H1 (cell line): ENCODE data around the gene MITF. TPM values are rescaled to one million over a fixed set of nuclear protein-coding genes. Genes with fewer than 3 reads are reported as not detected.

Experiments used
- CTCF ChIA-PET: fragments of 300-600 bp; sonication (Branson Sonifier 250); formaldehyde crosslinking; loops from one replicate; lab custom pipeline; 2021; ENCODE audit not compliant: partially characterized antibody; lab: Charles Lee
- POLR2A ChIA-PET: fragments of 300-600 bp; sonication (Branson Sonifier 250); formaldehyde crosslinking; loops from one replicate; lab custom pipeline; 2021; ENCODE audit warnings: inconsistent platforms; ENCODE audit not compliant: partially characterized antibody; lab: Charles Lee
- DNase-seq, 2 experiments: peaks; one replicate each; pipeline versions ENCODE4 v3.0.0 to v3.0.0-alpha.2; 2010 to 2022; ENCODE audit warnings: low spot score in 2 of 2, low read depth in 1 of 2, mixed read lengths in 1 of 2
- FAIRE-seq: peaks from 2 replicates; lab custom pipeline; 2011; peaks lifted over from hg19 to GRCh38; lab: Jason Lieb, UNC
- H2AFZ ChIP-seq: 2 replicates; pipeline ENCODE4 v1.8.1; 2012; ENCODE audit warnings: low read length, inconsistent platforms
- H2AK5ac ChIP-seq: 2 replicates; pipeline ENCODE4 v1.6.1; 2013; ENCODE audit warnings: low read depth, low read length
- H2BK120ac ChIP-seq: replicated peaks from 2 replicates; pipeline ENCODE3; 2013; ENCODE audit warnings: low read depth, low read length, inconsistent platforms
- H2BK12ac ChIP-seq: 2 replicates; pipeline ENCODE4 v1.6.1; 2013; ENCODE audit warnings: low read depth, low read length
- H2BK15ac ChIP-seq: 2 replicates; pipeline ENCODE4 v1.6.1; 2013; ENCODE audit warnings: low read length
- H2BK20ac ChIP-seq: 2 replicates; pipeline ENCODE4 v1.6.1; 2013; ENCODE audit warnings: low read length
- H2BK5ac ChIP-seq: 2 replicates; pipeline ENCODE4 v1.6.1; 2013; ENCODE audit warnings: low read depth, low read length
- H3K14ac ChIP-seq: 2 replicates; pipeline ENCODE4 v1.6.1; 2013; ENCODE audit warnings: inconsistent platforms; ENCODE audit not compliant: insufficient read length
- H3K18ac ChIP-seq: 2 replicates; pipeline ENCODE4 v1.6.1; 2013; ENCODE audit warnings: low read length; ENCODE audit errors: extremely low read depth
- H3K23ac ChIP-seq: 2 replicates; pipeline ENCODE4 v1.6.1; 2013; ENCODE audit warnings: inconsistent platforms; ENCODE audit not compliant: insufficient read length
- H3K23me2 ChIP-seq: 2 replicates; pipeline ENCODE4 v1.6.1; 2013; ENCODE audit warnings: low read depth, low read length
- H3K27ac ChIP-seq: 2 replicates; pipeline ENCODE4 v1.6.1; 2011; ENCODE audit warnings: low read depth, low read length, inconsistent platforms
- H3K27me3 ChIP-seq, 4 experiments: replicated peaks in 1 of 4; 1 replicate in 1 of 4; 2 replicates in 3 of 4; pipeline versions ENCODE4 v1.6.1 to v1.8.1; 2011 to 2013; ENCODE audit warnings: low read length in 3 of 4, mild to moderate bottlenecking in 3 of 4, inconsistent platforms in 2 of 4, mixed read lengths in 2 of 4, moderate library complexity in 1 of 4; ENCODE audit not compliant: control insufficient read depth in 3 of 4, insufficient read depth in 3 of 4; ENCODE audit errors: extremely low read depth in 1 of 4
- H3K36me3 ChIP-seq, 4 experiments: 2 replicates each; pipeline versions ENCODE4 v1.6.1 to v1.8.1; 2011 to 2013; ENCODE audit warnings: mild to moderate bottlenecking in 4 of 4, low read length in 3 of 4, moderate library complexity in 2 of 4, control low read depth in 1 of 4, inconsistent platforms in 1 of 4; ENCODE audit not compliant: insufficient read depth in 4 of 4, control insufficient read depth in 2 of 4
- H3K4ac ChIP-seq: replicated peaks from 2 replicates; pipeline ENCODE3; 2013; ENCODE audit warnings: low read length, low read depth, mixed read lengths, inconsistent platforms; ENCODE audit not compliant: insufficient read length
- H3K4me1 ChIP-seq, 4 experiments: replicated peaks in 1 of 4; 1 replicate in 1 of 4; 2 replicates in 3 of 4; pipeline versions ENCODE4 v1.6.1 to v1.8.1; 2011 to 2013; ENCODE audit warnings: low read length in 3 of 4, inconsistent platforms in 2 of 4, mixed read lengths in 1 of 4; ENCODE audit not compliant: insufficient read depth in 4 of 4, control insufficient read depth in 3 of 4
- H3K4me2 ChIP-seq, 2 experiments: 2 replicates each; pipeline versions ENCODE4 v1.6.1 to v1.8.1; 2011 to 2013; ENCODE audit warnings: low read depth in 2 of 2, low read length in 2 of 2, control low read depth in 1 of 2, inconsistent platforms in 1 of 2, mild to moderate bottlenecking in 1 of 2; ENCODE audit not compliant: insufficient read depth in 1 of 2
- H3K4me3 ChIP-seq, 4 experiments: fragments of 200-600, 300-600 bp in 1 of 4; sonication (generic), shearing (Covaris generic), sonication (Bioruptor Twin) in 1 of 4; 2 replicates each; pipeline versions ENCODE4 v1.5.1 to v1.8.1; 2011 to 2016; ENCODE audit warnings: low read length in 4 of 4, low read depth in 3 of 4, control low read depth in 2 of 4, inconsistent platforms in 2 of 4, mild to moderate bottlenecking in 2 of 4, mixed read lengths in 1 of 4, moderate library complexity in 1 of 4; ENCODE audit not compliant: insufficient read depth in 2 of 4; ENCODE audit errors: extremely low read depth in 1 of 4
- H3K56ac ChIP-seq: replicated peaks from 2 replicates; pipeline ENCODE3; 2013; ENCODE audit warnings: low read depth, mild to moderate bottlenecking, mixed read lengths, low read length, inconsistent platforms; ENCODE audit not compliant: insufficient read length
- H3K79me1 ChIP-seq: 2 replicates; pipeline ENCODE4 v1.6.1; 2013; ENCODE audit warnings: low read depth, low read length, control low read depth
- H3K79me2 ChIP-seq, 2 experiments: 2 replicates each; pipeline versions ENCODE4 v1.6.1 to v1.8.1; 2012 to 2013; ENCODE audit warnings: low read length in 2 of 2, mild to moderate bottlenecking in 2 of 2, inconsistent platforms in 1 of 2; ENCODE audit not compliant: insufficient read depth in 2 of 2, control insufficient read depth in 1 of 2
- H3K9ac ChIP-seq, 4 experiments: replicated peaks in 1 of 4; 1 replicate in 1 of 4; 2 replicates in 3 of 4; pipeline versions ENCODE4 v1.6.1 to v1.8.1; 2011 to 2013; ENCODE audit warnings: low read depth in 3 of 4, low read length in 3 of 4, control low read depth in 2 of 4, mild to moderate bottlenecking in 2 of 4, moderate library complexity in 2 of 4, inconsistent platforms in 1 of 4; ENCODE audit errors: extremely low read depth in 1 of 4
- H3K9me3 ChIP-seq, 2 experiments: 2 replicates each; pipeline versions ENCODE4 v1.6.1 to v1.8.1; 2012 to 2013; ENCODE audit warnings: mild to moderate bottlenecking in 2 of 2, moderate library complexity in 2 of 2, control low read depth in 1 of 2, inconsistent platforms in 1 of 2, low read depth in 1 of 2, low read length in 1 of 2, mixed read lengths in 1 of 2; ENCODE audit not compliant: insufficient read depth in 2 of 2
- H4K20me1 ChIP-seq, 2 experiments: replicated peaks in 1 of 2; 2 replicates each; pipeline versions ENCODE3 to v1.8.1; 2011 to 2013; ENCODE audit warnings: inconsistent platforms in 2 of 2, low read length in 2 of 2, mild to moderate bottlenecking in 1 of 2; ENCODE audit not compliant: insufficient read depth in 2 of 2, control insufficient read depth in 1 of 2
- H4K5ac ChIP-seq: 2 replicates; pipeline ENCODE4 v1.6.1; 2013; ENCODE audit warnings: low read length, low read depth, mixed read lengths, inconsistent platforms; ENCODE audit not compliant: insufficient read length
- H4K8ac ChIP-seq: 2 replicates; pipeline ENCODE4 v1.8.0; 2013; ENCODE audit warnings: mild to moderate bottlenecking, moderate library complexity, low read length, inconsistent platforms; ENCODE audit not compliant: insufficient read depth; ENCODE audit errors: extremely low read depth
- H4K91ac ChIP-seq: replicated peaks from 2 replicates; pipeline ENCODE3; 2013; ENCODE audit warnings: low read length, mixed read lengths, inconsistent platforms; ENCODE audit not compliant: insufficient read length
- BRCA1 ChIP-seq: IDR thresholded peaks from 2 replicates; pipeline ENCODE4 v1.6.1; 2012; ENCODE audit warnings: low read depth, low read length, improper control_type of control experiment
- GABPA ChIP-seq: IDR thresholded peaks from 2 replicates; pipeline ENCODE4 v1.6.1; 2011; ENCODE audit warnings: mild to moderate bottlenecking, low read length, moderate library complexity, borderline replicate concordance; ENCODE audit not compliant: insufficient read depth
- JUND ChIP-seq: IDR thresholded peaks from 2 replicates; pipeline ENCODE4 v1.6.1; 2011; ENCODE audit warnings: mild to moderate bottlenecking, improper control_type of control experiment, low read length
- TBP ChIP-seq: IDR thresholded peaks from 2 replicates; pipeline ENCODE4 v1.6.1; 2011; ENCODE audit warnings: low read depth, low read length, improper control_type of control experiment
- WGBS, 2 experiments: shearing (Covaris generic) in 1 of 2; methylation state at CpG; one replicate each; pipeline versions ENCODE4 v1.1.6 to v1.1.7; 2013 to 2015; ENCODE audit warnings: low lambda C conversion rate in 2 of 2, mixed read lengths in 2 of 2, inconsistent platforms in 1 of 2, low coverage in 1 of 2, missing lambda C conversion rate in 1 of 2; ENCODE audit not compliant: insufficient replicate concordance in 2 of 2, insufficient coverage in 1 of 2, insufficient read length in 1 of 2; ENCODE audit errors: extremely low coverage in 1 of 2, missing lambda C conversion rate in 1 of 2; 5-methylcytosine and 5-hydroxymethylcytosine counted together
- polyA plus RNA-seq, 7 experiments: library from polyadenylated mRNA; depleted of rRNA in 3 of 7; stranded (reverse) in 5 of 7; unstranded in 2 of 7; fragments of >200 nt in 5 of 7; fragments of 200-250 nt in 2 of 7; gene quantifications; 1 replicate in 5 of 7; 2 replicates in 1 of 7; 4 replicates in 1 of 7; pipeline versions ENCODE4 v1.2.1 to v1.2.3, GENCODE V29; 2011 to 2013; ENCODE audit warnings: missing spikeins in 2 of 7, mixed read lengths in 2 of 7
- total RNA-seq: library from RNA; stranded (reverse); fragmentation: NEBNext Ultra II Directional; extraction: Animal tissue kit (Norgen Biotek cat#: 25700); gene quantifications from 2 replicates; pipeline ENCODE4 v1.2.1, GENCODE V29; 2021
- TF ChIP-seq, protein P1 (sequence below): IDR thresholded peaks from 2 replicates; pipeline ENCODE4 v1.6.1; 2012; ENCODE audit warnings: inconsistent platforms
- TF ChIP-seq, protein P2 (sequence below), 3 experiments: IDR thresholded peaks; 1 replicate in 2 of 3; 2 replicates in 1 of 3; pipeline versions ENCODE4 v1.5.1 to v1.6.1; 2011; ENCODE audit warnings: low read length in 3 of 3, mild to moderate bottlenecking in 3 of 3, inconsistent platforms in 2 of 3, low read depth in 1 of 3, moderate library complexity in 1 of 3; ENCODE audit not compliant: insufficient read depth in 1 of 3; ENCODE audit errors: control extremely low read depth in 1 of 3

Gene MITF
- total and polyA plus RNA-seq, 2 of the 8 experiments (the other 6 are each of a cell fraction or from before 2014, with no cell fraction given), result 0.53 to 1.4 TPM

DNA sequence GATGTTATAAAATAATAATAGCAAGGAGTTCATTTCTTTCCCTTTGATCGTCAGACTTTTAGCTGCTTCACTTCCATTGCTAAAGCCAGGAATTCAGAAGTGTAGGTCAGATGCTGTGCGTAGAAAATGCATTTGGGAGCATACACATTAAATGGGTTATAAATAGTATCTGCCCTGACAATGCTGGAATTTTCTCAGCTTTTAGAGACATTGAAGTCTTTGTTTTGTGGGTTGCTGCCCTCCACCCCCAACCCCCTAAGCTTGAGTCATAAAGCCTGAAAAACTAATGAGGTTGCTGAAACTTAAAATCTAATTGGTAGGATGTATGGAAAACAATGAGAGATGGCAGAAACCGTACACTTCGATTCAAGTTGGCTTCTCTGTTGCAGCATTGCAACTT is 81.9 kb downstream of the MITF start:
- no peaks in the 10 kb centered on the region for H3K9me3 ChIP-seq
- no peaks in the 10 kb centered on the region for H3K27me3 ChIP-seq
- no peak overlapping the region for H3K56ac ChIP-seq
- no peak overlapping the region for H3K18ac ChIP-seq
- H4K8ac ChIP-seq, result no peak overlapping the region
- no peak overlapping the region for H2BK15ac ChIP-seq
- H3K4me2 ChIP-seq, result no peak overlapping the region
- no peak for FAIRE-seq
- TF ChIP-seq GABPA (no peak), JUND (no peak), TBP (no peak), BRCA1 (no peak)
- TF ChIP-seq, protein P1, sequence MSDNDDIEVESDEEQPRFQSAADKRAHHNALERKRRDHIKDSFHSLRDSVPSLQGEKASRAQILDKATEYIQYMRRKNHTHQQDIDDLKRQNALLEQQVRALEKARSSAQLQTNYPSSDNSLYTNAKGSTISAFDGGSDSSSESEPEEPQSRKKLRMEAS, result no peak
- TF ChIP-seq, protein P2, sequence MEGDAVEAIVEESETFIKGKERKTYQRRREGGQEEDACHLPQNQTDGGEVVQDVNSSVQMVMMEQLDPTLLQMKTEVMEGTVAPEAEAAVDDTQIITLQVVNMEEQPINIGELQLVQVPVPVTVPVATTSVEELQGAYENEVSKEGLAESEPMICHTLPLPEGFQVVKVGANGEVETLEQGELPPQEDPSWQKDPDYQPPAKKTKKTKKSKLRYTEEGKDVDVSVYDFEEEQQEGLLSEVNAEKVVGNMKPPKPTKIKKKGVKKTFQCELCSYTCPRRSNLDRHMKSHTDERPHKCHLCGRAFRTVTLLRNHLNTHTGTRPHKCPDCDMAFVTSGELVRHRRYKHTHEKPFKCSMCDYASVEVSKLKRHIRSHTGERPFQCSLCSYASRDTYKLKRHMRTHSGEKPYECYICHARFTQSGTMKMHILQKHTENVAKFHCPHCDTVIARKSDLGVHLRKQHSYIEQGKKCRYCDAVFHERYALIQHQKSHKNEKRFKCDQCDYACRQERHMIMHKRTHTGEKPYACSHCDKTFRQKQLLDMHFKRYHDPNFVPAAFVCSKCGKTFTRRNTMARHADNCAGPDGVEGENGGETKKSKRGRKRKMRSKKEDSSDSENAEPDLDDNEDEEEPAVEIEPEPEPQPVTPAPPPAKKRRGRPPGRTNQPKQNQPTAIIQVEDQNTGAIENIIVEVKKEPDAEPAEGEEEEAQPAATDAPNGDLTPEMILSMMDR (IDR thresholded peaks at IDR 0.05; ENCODE audit: control extremely low read depth in 1 of 3, insufficient read depth in 1 of 3, low read depth in 1 of 3, low read length in 3 of 3), result no peak
- no peaks in the 10 kb centered on the region for H3K4me1 ChIP-seq
- DNase-seq, result no peak
- CTCF ChIA-PET, result no interaction called here
- no peak overlapping the region for H3K4ac ChIP-seq
- H2BK20ac ChIP-seq, result no peak overlapping the region
- no peaks in the 10 kb centered on the region for H4K20me1 ChIP-seq
- no peak overlapping the region for H3K14ac ChIP-seq
- H2AK5ac ChIP-seq, result no peak overlapping the region
- H3K36me3 ChIP-seq, result no peaks in the 10 kb centered on the region
- no peak overlapping the region for H4K5ac ChIP-seq
- 95% methylated on average over 4 of the region's 4 CpGs; no CpG with 5 or more reads in 1 of the 2 experiments for WGBS, 2 experiments
- POLR2A ChIA-PET, result no interaction called here
- H3K23ac ChIP-seq, result no peak overlapping the region
- no peak overlapping the region for H3K9ac ChIP-seq
- no peak overlapping the region for H2BK5ac ChIP-seq
- no peak overlapping the region for H2AFZ ChIP-seq
- no peak overlapping the region for H3K27ac ChIP-seq
- H4K91ac ChIP-seq, result no peak overlapping the region
- H2BK120ac ChIP-seq, result no peak overlapping the region
- no peak overlapping the region for H2BK12ac ChIP-seq
- no peaks in the 10 kb centered on the region for H3K79me1 ChIP-seq
- H3K23me2 ChIP-seq, result no peaks in the 10 kb centered on the region
- H3K79me2 ChIP-seq, result no peaks in the 10 kb centered on the region
- H3K4me3 ChIP-seq, result no peak overlapping the region
